ENCODE measurements around the gene PSTPIP2.

Gene PSTPIP2

GRCh38 chr18:46040747-46041104, 31.3 kb downstream of the PSTPIP2 start:
- TF ChIP-seq, protein P1, sequence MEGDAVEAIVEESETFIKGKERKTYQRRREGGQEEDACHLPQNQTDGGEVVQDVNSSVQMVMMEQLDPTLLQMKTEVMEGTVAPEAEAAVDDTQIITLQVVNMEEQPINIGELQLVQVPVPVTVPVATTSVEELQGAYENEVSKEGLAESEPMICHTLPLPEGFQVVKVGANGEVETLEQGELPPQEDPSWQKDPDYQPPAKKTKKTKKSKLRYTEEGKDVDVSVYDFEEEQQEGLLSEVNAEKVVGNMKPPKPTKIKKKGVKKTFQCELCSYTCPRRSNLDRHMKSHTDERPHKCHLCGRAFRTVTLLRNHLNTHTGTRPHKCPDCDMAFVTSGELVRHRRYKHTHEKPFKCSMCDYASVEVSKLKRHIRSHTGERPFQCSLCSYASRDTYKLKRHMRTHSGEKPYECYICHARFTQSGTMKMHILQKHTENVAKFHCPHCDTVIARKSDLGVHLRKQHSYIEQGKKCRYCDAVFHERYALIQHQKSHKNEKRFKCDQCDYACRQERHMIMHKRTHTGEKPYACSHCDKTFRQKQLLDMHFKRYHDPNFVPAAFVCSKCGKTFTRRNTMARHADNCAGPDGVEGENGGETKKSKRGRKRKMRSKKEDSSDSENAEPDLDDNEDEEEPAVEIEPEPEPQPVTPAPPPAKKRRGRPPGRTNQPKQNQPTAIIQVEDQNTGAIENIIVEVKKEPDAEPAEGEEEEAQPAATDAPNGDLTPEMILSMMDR (conservative IDR thresholded peaks at IDR 0.05; ENCODE audit: low read depth), result no peak
- ChIA-PET CTCF (no interaction called here), POLR2A (ENCODE audit: low non-redundant PET) (no interaction called here)
- DNase-seq (ENCODE audit: low spot score), result no peak
- no peak overlapping the region for H3K27ac ChIP-seq

DNA sequence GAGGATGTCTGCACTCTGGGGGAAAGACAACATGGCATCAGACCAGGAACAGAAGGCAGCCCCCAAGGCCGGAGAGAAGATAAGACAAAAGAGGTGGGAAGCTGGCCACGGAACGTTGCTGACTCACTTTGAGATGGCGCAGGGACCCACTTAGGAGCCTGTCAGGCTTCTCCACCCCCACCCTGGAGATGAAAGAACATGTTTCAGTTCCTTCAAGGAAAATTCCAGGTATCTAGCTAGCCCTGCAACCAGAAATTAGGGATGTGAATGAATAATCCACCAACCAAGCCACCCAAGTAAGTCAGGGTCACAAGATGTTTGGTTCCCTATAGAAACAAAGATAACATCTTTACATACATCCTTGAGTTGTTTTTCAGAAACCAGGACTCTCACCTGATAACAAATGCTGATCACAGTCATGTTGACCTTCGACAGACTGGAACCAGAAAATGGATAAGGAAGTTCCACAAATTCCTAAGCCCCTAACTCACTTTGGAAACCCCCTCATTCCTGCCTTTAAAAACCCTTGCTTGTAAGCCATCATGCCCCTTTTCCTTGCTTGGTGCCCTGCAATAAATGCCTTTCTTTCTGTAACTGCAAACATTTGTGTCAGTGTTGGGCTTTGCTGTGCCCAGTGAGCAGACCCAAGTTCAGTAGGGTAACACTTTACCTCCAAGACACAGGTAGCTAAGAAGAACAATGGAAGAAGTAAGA, 31.9 kb downstream of the PSTPIP2 start:
- POLR2A ChIA-PET (ENCODE audit: low non-redundant PET), result no interaction called here
- TF ChIP-seq, protein P1 (conservative IDR thresholded peaks at IDR 0.05; ENCODE audit: low read depth), result no peak
- CTCF ChIA-PET, result no interaction called here
- DNase-seq (ENCODE audit: low spot score), result no peak
- H3K27ac ChIP-seq, result no peak overlapping the region

- POLR2A ChIA-PET (ENCODE audit: low non-redundant PET), result no interaction called here
- TF ChIP-seq, protein P1 (conservative IDR thresholded peaks at IDR 0.05; ENCODE audit: low read depth), result no peak
- no peak for DNase-seq (ENCODE audit: low spot score)
- CTCF ChIA-PET, result no interaction called here
- no peak overlapping the region for H3K27ac ChIP-seq
Measured at GRCh38 chr18:46037512-46038305, 34.4 kb downstream of the PSTPIP2 start.

DNA sequence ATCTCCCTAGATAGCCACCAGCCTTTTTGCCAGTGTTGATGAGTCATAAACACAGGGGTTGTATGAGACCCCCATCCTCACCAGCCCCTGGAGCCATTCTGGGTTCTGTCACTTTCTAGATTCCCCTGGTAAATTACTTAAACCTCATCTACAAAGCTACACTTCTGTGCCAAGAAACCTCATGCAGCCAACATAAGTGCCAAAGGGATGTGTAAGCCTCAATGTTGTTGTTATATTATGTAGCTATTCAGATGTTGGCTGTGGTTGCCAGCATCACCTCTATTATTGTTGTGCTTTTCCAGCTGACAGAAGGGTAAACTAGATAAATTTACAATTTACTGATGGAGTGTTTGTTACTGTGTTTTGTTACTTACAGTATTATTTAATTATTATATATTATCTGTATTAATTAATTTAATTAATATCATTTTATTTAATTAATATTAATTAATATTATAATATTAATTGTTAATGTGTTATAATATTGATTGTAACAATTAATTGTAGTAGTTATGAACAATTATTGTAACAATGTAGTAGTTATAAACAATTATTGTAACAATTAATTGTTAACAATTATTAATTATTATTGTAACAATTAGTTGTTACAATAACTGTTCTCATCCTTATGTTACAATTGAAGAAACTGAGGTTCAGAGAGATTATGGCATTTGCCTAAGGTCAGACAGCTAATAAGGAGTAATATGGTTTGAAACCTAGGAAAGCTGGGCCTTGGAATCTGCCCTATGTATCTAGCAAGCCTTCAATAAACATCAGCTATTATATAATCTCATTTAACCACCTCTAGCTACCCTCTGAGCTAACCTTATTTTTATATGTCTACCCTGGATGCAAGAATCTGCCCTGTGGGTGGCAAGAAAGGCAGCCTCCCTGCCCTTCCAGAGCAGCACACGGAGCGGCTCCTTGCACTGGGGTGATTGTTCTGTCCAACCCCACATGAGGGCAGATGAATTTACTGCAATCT, 36.1 kb downstream of the PSTPIP2 start:
- TF ChIP-seq, protein P1 (conservative IDR thresholded peaks at IDR 0.05; ENCODE audit: low read depth), result no peak
- POLR2A ChIA-PET (ENCODE audit: low non-redundant PET), result no interaction called here
- CTCF ChIA-PET, result no interaction called here
- no peak overlapping the region for H3K27ac ChIP-seq
- no peak for DNase-seq (ENCODE audit: low spot score)

GRCh38 chr18:46034230-46034629, 37.8 kb downstream of the PSTPIP2 start:
- CTCF ChIA-PET, result interaction anchor here (0.7 kb wide), 1 partner anchor 244 kb away, joined by 3 read pairs; no protein-coding TSS in a partner anchor
- DNase-seq (ENCODE audit: low spot score), result no peak
- TF ChIP-seq, protein P1 (conservative IDR thresholded peaks at IDR 0.05; ENCODE audit: low read depth), result no peak
- no peak overlapping the region for H3K27ac ChIP-seq
- POLR2A ChIA-PET (ENCODE audit: low non-redundant PET), result no interaction called here

- H3K27ac ChIP-seq, result no peak overlapping the region
- ChIA-PET POLR2A (ENCODE audit: low non-redundant PET) (no interaction called here), CTCF (interaction anchor here (0.5 kb wide), 1 partner anchor 42 kb away, joined by 4 read pairs; no protein-coding TSS in a partner anchor)
- TF ChIP-seq, protein P1 (conservative IDR thresholded peaks at IDR 0.05; ENCODE audit: low read depth), result no peak
- DNase-seq (ENCODE audit: low spot score), result no peak
Measured at GRCh38 chr18:46031741-46032140, 40.3 kb downstream of the PSTPIP2 start.

Data from RWPE1 (cell line).